B cell (primary cell): ENCODE measurements around the gene ANAPC5.

Source experiments
- EZH2 ChIP-seq: IDR thresholded peaks from 2 replicates; pipeline ENCODE4 v1.6.1; 2012; ENCODE audit warnings: borderline replicate concordance, low read depth, mild to moderate bottlenecking, moderate library complexity, low read length; ENCODE audit not compliant: insufficient read depth, poor library complexity, severe bottlenecking
- TF ChIP-seq, protein P1 (sequence below): fragments of 200-600 bp; IDR thresholded peaks from one replicate; pipeline ENCODE4 v1.8.0; 2022; ENCODE audit warnings: antibody characterized with exemption, mild to moderate bottlenecking

DNA sequence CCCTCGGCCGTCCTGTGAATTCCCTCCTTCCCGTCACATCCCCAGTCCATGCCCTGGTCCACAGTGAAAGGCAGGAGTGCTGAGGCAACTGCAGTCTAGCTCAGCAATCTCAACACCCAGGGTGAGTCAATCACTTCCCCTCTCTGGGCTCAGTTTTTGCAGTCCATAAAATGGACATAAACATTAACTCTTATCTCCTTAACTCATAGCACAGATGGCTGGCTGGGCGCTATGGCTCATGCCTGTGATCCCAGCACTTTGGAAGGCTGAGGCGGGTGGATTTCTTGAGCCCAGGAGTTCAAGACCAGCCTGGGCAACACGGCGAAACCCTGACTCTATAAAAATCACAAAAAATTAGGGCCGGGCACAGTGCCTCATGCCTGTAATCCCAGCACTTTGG lies 88.1 kb downstream of the ANAPC5 start:
- TF ChIP-seq, protein P1, sequence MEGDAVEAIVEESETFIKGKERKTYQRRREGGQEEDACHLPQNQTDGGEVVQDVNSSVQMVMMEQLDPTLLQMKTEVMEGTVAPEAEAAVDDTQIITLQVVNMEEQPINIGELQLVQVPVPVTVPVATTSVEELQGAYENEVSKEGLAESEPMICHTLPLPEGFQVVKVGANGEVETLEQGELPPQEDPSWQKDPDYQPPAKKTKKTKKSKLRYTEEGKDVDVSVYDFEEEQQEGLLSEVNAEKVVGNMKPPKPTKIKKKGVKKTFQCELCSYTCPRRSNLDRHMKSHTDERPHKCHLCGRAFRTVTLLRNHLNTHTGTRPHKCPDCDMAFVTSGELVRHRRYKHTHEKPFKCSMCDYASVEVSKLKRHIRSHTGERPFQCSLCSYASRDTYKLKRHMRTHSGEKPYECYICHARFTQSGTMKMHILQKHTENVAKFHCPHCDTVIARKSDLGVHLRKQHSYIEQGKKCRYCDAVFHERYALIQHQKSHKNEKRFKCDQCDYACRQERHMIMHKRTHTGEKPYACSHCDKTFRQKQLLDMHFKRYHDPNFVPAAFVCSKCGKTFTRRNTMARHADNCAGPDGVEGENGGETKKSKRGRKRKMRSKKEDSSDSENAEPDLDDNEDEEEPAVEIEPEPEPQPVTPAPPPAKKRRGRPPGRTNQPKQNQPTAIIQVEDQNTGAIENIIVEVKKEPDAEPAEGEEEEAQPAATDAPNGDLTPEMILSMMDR: no peak
- TF ChIP-seq EZH2: no peak
